Muscle layer of duodenum (tissue), 2 donors: ENCODE data around the gene HSFX3.
"Not testable (repeated sequence)": the region's sequence is repeated elsewhere in the genome, so short reads cannot be mapped to it uniquely, and the experiment has no call there.

Experiments used
- H3K27ac ChIP-seq: one replicate; pipeline ENCODE4 v1.7.0; 2013; ENCODE audit warnings: mild to moderate bottlenecking, low read length
- H3K27me3 ChIP-seq: one replicate; pipeline ENCODE4 v1.7.0; 2013; ENCODE audit warnings: low read depth, mild to moderate bottlenecking, control low read depth, low read length
- H3K36me3 ChIP-seq, 2 donors: one replicate each; pipeline ENCODE4 v1.7.0; 2013; ENCODE audit warnings: low read length in 2 of 2, control low read depth in 1 of 2, mild to moderate bottlenecking in 1 of 2; ENCODE audit not compliant: insufficient read depth in 2 of 2, control insufficient read depth in 1 of 2
- H3K4me1 ChIP-seq, 2 donors: one replicate each; pipeline ENCODE4 v1.7.0; 2013; ENCODE audit warnings: low read length in 2 of 2, mild to moderate bottlenecking in 2 of 2, control low read depth in 1 of 2, moderate library complexity in 1 of 2; ENCODE audit not compliant: insufficient read depth in 2 of 2, control insufficient read depth in 1 of 2
- H3K4me3 ChIP-seq, 2 donors: one replicate each; pipeline ENCODE4 v1.7.0; 2013; ENCODE audit warnings: low read length in 2 of 2, low read depth in 1 of 2, mild to moderate bottlenecking in 1 of 2
- H3K9me3 ChIP-seq, 2 donors: one replicate each; pipeline ENCODE4 v1.7.0; 2013; ENCODE audit warnings: low read length in 2 of 2, control low read depth in 1 of 2, mild to moderate bottlenecking in 1 of 2; ENCODE audit not compliant: control insufficient read depth in 1 of 2
- donor health status: healthy.

HSFX3 gene

GRCh38 chrX:149549701-149550100 is at the start of gene HSFX3:
TSS of gene HSFX3 (minus strand) at chrX:149549924. CDS start at chrX:149549852, 72 bp downstream.
- not testable (repeated sequence) for H3K27ac ChIP-seq, H3K36me3 ChIP-seq, H3K4me1 ChIP-seq, H3K9me3 ChIP-seq, H3K27me3 ChIP-seq, H3K4me3 ChIP-seq

GRCh38 chrX:149598603-149599002 is 48.9 kb upstream of the HSFX3 start:
- H3K4me3 ChIP-seq, H3K4me1 ChIP-seq, H3K9me3 ChIP-seq, H3K36me3 ChIP-seq, H3K27me3 ChIP-seq, H3K27ac ChIP-seq: not testable (repeated sequence)

- H3K27me3 ChIP-seq, H3K27ac ChIP-seq, H3K36me3 ChIP-seq, H3K9me3 ChIP-seq, H3K4me1 ChIP-seq, H3K4me3 ChIP-seq: not testable (repeated sequence)
These were observed 46.2 kb upstream of the HSFX3 start for GRCh38 chrX:149595943-149596342.

GRCh38 chrX:149595214-149595613 is 45.5 kb upstream of the HSFX3 start, which contains the start of gene HSFX2:
TSS of gene HSFX2 (minus strand) at chrX:149595314. CDS start at chrX:149594700, 614 bp downstream.
- not testable (repeated sequence) for H3K27ac ChIP-seq, H3K36me3 ChIP-seq, H3K27me3 ChIP-seq, H3K4me3 ChIP-seq, H3K4me1 ChIP-seq, H3K9me3 ChIP-seq

- H3K4me1 ChIP-seq, H3K9me3 ChIP-seq, H3K36me3 ChIP-seq, H3K27ac ChIP-seq, H3K27me3 ChIP-seq, H3K4me3 ChIP-seq: not testable (repeated sequence)
These were observed 41.3 kb upstream of the HSFX3 start for GRCh38 chrX:149590993-149591392.

GRCh38 chrX:149587359-149587758 is 37.6 kb upstream of the HSFX3 start, which contains the start of gene MAGEA9B:
TSS of gene MAGEA9B (minus strand) at chrX:149587459. CDS start at chrX:149583179, 4,280 bp downstream.
- not testable (repeated sequence) for H3K9me3 ChIP-seq, H3K27me3 ChIP-seq, H3K36me3 ChIP-seq, H3K27ac ChIP-seq, H3K4me1 ChIP-seq, H3K4me3 ChIP-seq

GRCh38 chrX:149585631-149586030 is 35.9 kb upstream of the HSFX3 start:
- not testable (repeated sequence) for H3K4me3 ChIP-seq, H3K4me1 ChIP-seq, H3K36me3 ChIP-seq, H3K27ac ChIP-seq, H3K27me3 ChIP-seq, H3K9me3 ChIP-seq

GRCh38 chrX:149573456-149573855 is 23.7 kb upstream of the HSFX3 start:
- not testable (repeated sequence) for H3K36me3 ChIP-seq, H3K27me3 ChIP-seq, H3K9me3 ChIP-seq, H3K4me1 ChIP-seq, H3K4me3 ChIP-seq, H3K27ac ChIP-seq

- no peaks in the 10 kb centered on the region for H3K4me1 ChIP-seq
- no peak overlapping the region for H3K4me3 ChIP-seq
- H3K36me3 ChIP-seq, result no peaks in the 10 kb centered on the region
- H3K9me3 ChIP-seq, result no peaks in the 10 kb centered on the region
- no peaks in the 10 kb centered on the region for H3K27me3 ChIP-seq
- H3K27ac ChIP-seq, result no peak overlapping the region
These were observed 23.0 kb upstream of the HSFX3 start for GRCh38 chrX:149572743-149573142.

GRCh38 chrX:149571770-149572169 is 22.0 kb upstream of the HSFX3 start:
- H3K27me3 ChIP-seq, result no peaks in the 10 kb centered on the region

GRCh38 chrX:149570668-149571067 is 20.9 kb upstream of the HSFX3 start:
- no peak overlapping the region for H3K4me3 ChIP-seq
- H3K4me1 ChIP-seq, result no peaks in the 10 kb centered on the region
- no peaks in the 10 kb centered on the region for H3K27me3 ChIP-seq
- no peaks in the 10 kb centered on the region for H3K9me3 ChIP-seq
- H3K36me3 ChIP-seq, result no peaks in the 10 kb centered on the region
- no peak overlapping the region for H3K27ac ChIP-seq

More at GRCh38 chrX:149571770-149572169, 22.0 kb upstream of the HSFX3 start:
- Histone ChIP-seq H3K4me1 (no peaks in the 10 kb centered on the region), H3K9me3 (no peaks in the 10 kb centered on the region), H3K36me3 (no peaks in the 10 kb centered on the region), H3K4me3 (no peak overlapping the region), H3K27ac (no peak overlapping the region)

- Histone ChIP-seq H3K27ac (no peak overlapping the region), H3K4me1 (no peaks in the 10 kb centered on the region), H3K36me3 (no peaks in the 10 kb centered on the region), H3K27me3 (no peaks in the 10 kb centered on the region), H3K9me3 (no peaks in the 10 kb centered on the region), H3K4me3 (no peak overlapping the region)
These were observed 20.0 kb upstream of the HSFX3 start for GRCh38 chrX:149569770-149570169.
